Heart right ventricle (tissue), 16 donors: ENCODE results near the gene OR10C1. TPM values are rescaled to one million over a fixed set of nuclear protein-coding genes. Genes with fewer than 3 reads are reported as not detected.

Experiments
- ATAC-seq, 8 donors: fragments of 200-7000 bp; cut with Tn5 transposase; one replicate each; pipeline ENCODE4 v1.9.1; 2020; ENCODE audit warnings: mild to moderate bottlenecking in 8 of 8, moderate library complexity in 8 of 8, moderate number of reproducible peaks in 1 of 8
- DNase-seq, 2 donors: peaks; one replicate each; pipeline ENCODE4 v3.0.0-alpha.2; 2020
- H3K27ac ChIP-seq, 10 donors: fragments of 200-600 bp; sonication (generic) in 2 of 10; one replicate each; pipeline versions ENCODE4 v1.5.0 to v1.8.0; 2020 to 2022; ENCODE audit warnings: mild to moderate bottlenecking in 3 of 10
- H3K27me3 ChIP-seq, 7 donors: fragments of 200-600 bp; one replicate each; pipeline ENCODE4 v1.8.0; 2021 to 2022; ENCODE audit warnings: mild to moderate bottlenecking in 2 of 7
- H3K36me3 ChIP-seq, 9 donors: fragments of 200-600 bp; sonication (generic) in 1 of 9; one replicate each; pipeline versions ENCODE4 v1.5.0 to v1.8.0; 2020 to 2022; ENCODE audit warnings: mild to moderate bottlenecking in 2 of 9
- H3K4me1 ChIP-seq, 9 donors: fragments of 200-600 bp; sonication (generic) in 1 of 9; one replicate each; pipeline versions ENCODE4 v1.5.0 to v1.8.0; 2020 to 2022; ENCODE audit warnings: mild to moderate bottlenecking in 4 of 9
- H3K4me3 ChIP-seq, 10 donors: fragments of 200-600 bp; sonication (generic) in 2 of 10; one replicate each; pipeline versions ENCODE4 v1.5.0 to v1.8.0; 2020 to 2022; ENCODE audit warnings: mild to moderate bottlenecking in 7 of 10, moderate library complexity in 2 of 10
- H3K9me3 ChIP-seq, 11 donors: fragments of 200-600 bp in 10 of 11; sonication (generic) in 2 of 11; one replicate each; pipeline versions ENCODE4 v1.5.0 to v1.8.0; 2013 to 2022; ENCODE audit warnings: mild to moderate bottlenecking in 2 of 11, control low read depth in 1 of 11, moderate library complexity in 1 of 11
- CTCF ChIP-seq, 9 donors: fragments of 200-600 bp; sonication (generic) in 2 of 9; IDR thresholded peaks; one replicate each; pipeline versions ENCODE4 v1.5.0 to v1.8.0; 2021 to 2022; ENCODE audit warnings: antibody characterized with exemption in 9 of 9, mild to moderate bottlenecking in 5 of 9, moderate library complexity in 1 of 9
- WGBS, 2 donors: extraction: QIAGEN DNeasy Blood & Tissue Kit; methylation state at CpG; one replicate each; pipeline ENCODE4 v1.1.7; 2013; ENCODE audit warnings: inconsistent platforms in 1 of 2; 5-methylcytosine and 5-hydroxymethylcytosine counted together
- intact Hi-C, 10 donors: fragments of 100-400 bp; cut with DNase I; formaldehyde crosslinking; loops; one replicate each; pipeline versions ENCODE4 v1.11.1 to v1.14.2; 2022
- long read RNA-seq, 3 donors: library from polyadenylated mRNA; unstranded; transcript quantifications; one replicate each; pipeline ENCODE4 v2.0.0, GENCODE V29; 2020 to 2021
- polyA plus RNA-seq, 2 donors: library from polyadenylated mRNA; stranded (reverse); fragments of 200-250 nt; gene quantifications; one replicate each; pipeline ENCODE4 v1.2.3, GENCODE V29; 2013
- total RNA-seq, 10 donors: library from RNA; stranded (reverse); fragmentation: NEBNext Ultra II Directional in 3 of 10; extraction: Animal tissue kit (Norgen Biotek cat#: 25700) in 3 of 10; gene quantifications; one replicate each; pipeline versions ENCODE4 v1.2.1 to v1.2.4, GENCODE V29; 2021 to 2023
- donor health status: Arrhythmogenic right ventricular cardiomyopathy.
- donor health status: ischemic (EF 13 %, LVEDD 7.1; RV severe dilation, severe dysfunction).
- donor health status: healthy with polysubstance abuse.
- donor health status: DM: no; HTN: yes; CAD: no.
- donor health status: DM: no; HTN: no; CAD: no.
- donor health status: ischemic (EF 25% LVEDD 6.9; RV normal size, moderate dysfunction).
- donor health status: ischemic (EF 25% LVEDD 5.7; RV mildly dilated, moderate dysfunction).
- donor health status: healthy.
- donor health status: DM: yes; HTN: yes; CAD: no.
- donor health status: Ischemic cardiomyopathy.
- donor health status: ischemic (EF 35%, LVEDD 5.7; RV mildly dilated, moderate dysfunction).
- donor health status: nonischemic (EF 11% LVEDD 7.7; RV severe dilation, severe dysfunction).
- donor health status: DM: yes; HTN: yes; CAD: no.
- donor health status: PGD.
- donor health status: ischemic (EF 29% LVEDD 5.4; RV normal size, mild dysfunction).
- donor health status: nonischemic (EF 23%, LVEDD 6.1; RV moderate dilation, normal function).

Gene OR10C1
- total RNA-seq (not detected), polyA plus RNA-seq (not detected)
- long read RNA-seq, donor 1 = 0 reads
- long read RNA-seq, donor 2 = 0 reads
- long read RNA-seq, donor 3 = 0 reads

GRCh38 chr6:29439006-29439405, at the start of gene OR10C1:
Gene OR10C1 (plus strand): TSS chr6:29439306. CDS start chr6:29440016, 710 bp downstream.
- peaks cover 0 to 9% (median 0%) of the 10 kb centered on the region in 7 donors for H3K27me3 ChIP-seq
- TF ChIP-seq CTCF (IDR thresholded peaks at IDR 0.05) = no peak
- DNase-seq (no peak), ATAC-seq (no peak)
- H3K36me3 ChIP-seq = no peaks in the 10 kb centered on the region
- H3K4me1 ChIP-seq = no peaks in the 10 kb centered on the region
- H3K9me3 ChIP-seq = no peaks in the 10 kb centered on the region
- H3K4me3 ChIP-seq = no peak within 1 kb of the TSS
- intact Hi-C loops = no loop called here
- no peak within 1 kb of the TSS for H3K27ac ChIP-seq

- DNase-seq = no peak
- H3K27ac ChIP-seq = no peak within 1 kb of the TSS
- H3K36me3 ChIP-seq = no peaks in the 10 kb centered on the region
- no peak for TF ChIP-seq CTCF (IDR thresholded peaks at IDR 0.05)
- no peaks in the 10 kb centered on the region for H3K4me1 ChIP-seq
- no peak for ATAC-seq
- no peak within 1 kb of the TSS for H3K4me3 ChIP-seq
- intact Hi-C loops = no loop called here
- H3K9me3 ChIP-seq = no peaks in the 10 kb centered on the region
- H3K27me3 ChIP-seq = peaks cover 0 to 16% (median 0%) of the 10 kb centered on the region in 7 donors
These were observed 43.8 kb upstream of the OR10C1 start, which contains the start of gene OR12D2 for GRCh38 chr6:29395331-29395730. Gene OR12D2 (plus strand): TSS chr6:29395631. CDS start chr6:29396700, 1,069 bp downstream.

GRCh38 chr6:29399525-29399924, 39.6 kb upstream of the OR10C1 start:
- intact Hi-C loops = no loop called here
- Histone ChIP-seq H3K9me3 (no peaks in the 10 kb centered on the region), H3K4me3 (no peak overlapping the region), H3K36me3 (no peaks in the 10 kb centered on the region), H3K4me1 (no peaks in the 10 kb centered on the region), H3K27me3 (peaks cover 0 to 11% (median 0%) of the 10 kb centered on the region in 7 donors), H3K27ac (no peak overlapping the region)
- DNase-seq (no peak), ATAC-seq (no peak)
- 52 to 54% methylated on average over 2 of the region's 2 CpGs for WGBS, 2 donors
- TF ChIP-seq CTCF (IDR thresholded peaks at IDR 0.05) = no peak

- WGBS, 2 donors = 48 to 88% methylated on average over 1 of the region's 1 CpG
- Histone ChIP-seq H3K9me3 (peaks cover 0 to 22% (median 0%) of the 10 kb centered on the region in 11 donors), H3K27ac (no peak overlapping the region), H3K4me1 (no peaks in the 10 kb centered on the region), H3K27me3 (peaks cover 0 to 10% (median 0%) of the 10 kb centered on the region in 7 donors), H3K4me3 (no peak overlapping the region), H3K36me3 (no peaks in the 10 kb centered on the region)
- intact Hi-C loops = no loop called here
- no peak for DNase-seq
- ATAC-seq = no peak
- no peak for TF ChIP-seq CTCF (IDR thresholded peaks at IDR 0.05)
These were observed 35.3 kb upstream of the OR10C1 start for GRCh38 chr6:29403801-29404200.
